ENCODE results near the gene CFAP97D1.

CFAP97D1 gene

DNA sequence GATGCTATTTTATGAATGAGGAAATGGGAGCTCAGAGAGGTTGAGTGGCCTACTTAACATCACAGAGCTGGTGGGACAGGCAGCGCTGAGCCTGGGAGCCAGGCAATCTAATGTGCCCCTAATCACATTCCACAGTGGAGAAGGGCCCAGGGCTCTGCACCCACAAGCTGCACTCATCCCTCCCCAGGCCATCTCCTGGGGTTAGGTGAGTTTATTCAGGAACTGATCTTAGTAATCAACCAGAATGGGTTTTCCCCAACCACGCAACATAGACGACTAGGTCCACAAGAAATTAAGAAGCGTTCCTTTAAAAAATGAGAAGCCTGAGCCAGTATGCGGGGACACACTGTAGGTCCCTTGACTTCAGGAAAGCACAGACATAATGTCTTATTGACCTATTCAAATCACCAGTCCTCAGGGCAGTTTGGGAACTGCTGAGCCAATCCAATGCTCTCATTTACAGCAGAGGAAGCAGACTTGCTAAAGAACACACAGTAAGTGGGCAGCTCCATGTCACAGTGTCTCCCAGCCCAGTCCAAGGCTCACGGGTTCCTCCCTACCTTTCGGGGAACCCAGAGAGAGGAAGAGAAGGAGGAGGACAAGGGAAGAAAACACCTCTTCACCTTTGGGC is 50.4 kb downstream of the CFAP97D1 start:
- DNase-seq, result no peak

GRCh38 chr17:43831633-43832032 is 51.4 kb downstream of the CFAP97D1 start:
- DNase-seq, result no peak

DNA sequence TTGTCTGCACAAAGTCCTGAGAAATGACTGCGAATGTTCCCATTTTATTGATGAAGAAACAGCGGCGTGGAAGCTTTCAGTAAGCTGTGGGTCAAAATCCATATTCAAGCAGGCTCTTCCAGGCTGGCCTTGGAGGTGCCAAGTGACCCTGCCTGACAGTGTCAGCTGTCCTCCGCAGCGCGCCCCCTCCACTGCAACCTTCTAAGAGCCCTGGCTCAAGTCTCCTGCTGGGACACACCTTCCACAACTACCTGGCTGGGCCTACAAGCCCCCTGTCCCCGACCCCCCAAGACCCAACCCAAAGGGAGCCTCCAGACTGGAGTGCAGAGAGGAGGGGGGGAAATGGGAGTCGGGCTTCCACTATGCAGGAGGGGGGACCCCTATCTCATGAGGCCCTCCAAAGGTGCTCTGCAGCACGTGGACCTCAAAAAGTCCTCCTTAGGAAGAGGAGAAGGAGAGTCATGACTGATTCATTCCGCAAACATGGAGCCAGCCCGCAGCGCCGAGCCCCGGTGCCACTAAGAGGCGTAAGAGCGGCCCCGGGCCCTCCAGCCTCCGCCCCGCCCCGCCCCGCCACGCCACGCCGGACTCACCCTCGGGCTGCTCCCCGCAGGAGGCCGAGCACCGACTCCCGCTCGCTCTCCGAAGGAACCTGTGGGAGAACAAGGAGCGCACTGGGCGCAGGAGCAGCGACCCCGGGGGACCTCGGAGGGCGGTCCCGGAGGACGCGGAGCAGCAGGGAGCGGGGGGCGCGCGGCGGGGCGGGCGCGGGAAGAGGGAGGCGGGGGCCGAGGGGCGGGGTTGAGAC is 52.1 kb downstream of the CFAP97D1 start:
- DNase-seq, result no peak

GRCh38 chr17:43832976-43833829 is 53.0 kb downstream of the CFAP97D1 start, which contains the start of gene MPP3:
Gene MPP3 (minus strand): TSS chr17:43833146. CDS start chr17:43831906, 1,240 bp downstream.
- DNase-seq, result no peak

- no peak for DNase-seq
Observed at GRCh38 chr17:43834106-43834505, 53.9 kb downstream of the CFAP97D1 start.
